Hepatocyte (in vitro differentiated cells): ENCODE results near the gene ELFN1.
"Not testable (repeated sequence)": the region's sequence is repeated elsewhere in the genome, so short reads cannot be mapped to it uniquely, and the experiment has no call there.

Experiments used
- EZH2 ChIP-seq: fragments of 200-600 bp; sonication (generic); IDR thresholded peaks from 2 replicates; pipeline ENCODE4 v1.6.1; 2016; ENCODE audit warnings: antibody characterized with exemption, mild to moderate bottlenecking, borderline replicate concordance
- EZH2phosphoT487 ChIP-seq: fragments of 200-600 bp; sonication (generic); IDR thresholded peaks from one replicate; pipeline ENCODE4 v1.6.1; 2018; ENCODE audit warnings: antibody characterized with exemption, mild to moderate bottlenecking, low read depth, moderate library complexity; ENCODE audit not compliant: unreplicated experiment, severe bottlenecking
- TF ChIP-seq, protein P1 (sequence below): fragments of 200-600 bp; sonication (generic); IDR thresholded peaks from 2 replicates; pipeline ENCODE4 v1.5.1; 2016; ENCODE audit warnings: antibody characterized with exemption, mild to moderate bottlenecking; ENCODE audit not compliant: poor library complexity

DNA sequence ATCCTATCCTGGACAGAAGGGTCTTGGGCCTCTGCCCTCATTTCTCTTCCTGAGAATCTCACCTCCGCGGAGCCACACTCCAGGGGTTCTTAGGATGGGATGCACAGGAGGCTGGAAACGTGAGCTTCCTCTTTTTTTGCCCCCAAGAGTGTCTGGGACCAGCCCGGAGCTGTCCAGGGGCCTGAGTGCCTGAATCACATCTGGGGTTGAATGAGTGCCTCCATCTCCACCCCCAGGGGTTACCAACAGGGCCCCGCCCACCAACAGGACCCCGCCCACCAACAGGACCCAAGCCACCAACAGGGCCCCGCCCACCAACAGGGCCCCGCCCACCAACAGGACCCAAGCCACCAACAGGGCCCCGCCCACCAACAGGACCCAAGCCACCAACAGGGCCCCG, 48.8 kb downstream of the ELFN1 start:
- TF ChIP-seq, protein P1, sequence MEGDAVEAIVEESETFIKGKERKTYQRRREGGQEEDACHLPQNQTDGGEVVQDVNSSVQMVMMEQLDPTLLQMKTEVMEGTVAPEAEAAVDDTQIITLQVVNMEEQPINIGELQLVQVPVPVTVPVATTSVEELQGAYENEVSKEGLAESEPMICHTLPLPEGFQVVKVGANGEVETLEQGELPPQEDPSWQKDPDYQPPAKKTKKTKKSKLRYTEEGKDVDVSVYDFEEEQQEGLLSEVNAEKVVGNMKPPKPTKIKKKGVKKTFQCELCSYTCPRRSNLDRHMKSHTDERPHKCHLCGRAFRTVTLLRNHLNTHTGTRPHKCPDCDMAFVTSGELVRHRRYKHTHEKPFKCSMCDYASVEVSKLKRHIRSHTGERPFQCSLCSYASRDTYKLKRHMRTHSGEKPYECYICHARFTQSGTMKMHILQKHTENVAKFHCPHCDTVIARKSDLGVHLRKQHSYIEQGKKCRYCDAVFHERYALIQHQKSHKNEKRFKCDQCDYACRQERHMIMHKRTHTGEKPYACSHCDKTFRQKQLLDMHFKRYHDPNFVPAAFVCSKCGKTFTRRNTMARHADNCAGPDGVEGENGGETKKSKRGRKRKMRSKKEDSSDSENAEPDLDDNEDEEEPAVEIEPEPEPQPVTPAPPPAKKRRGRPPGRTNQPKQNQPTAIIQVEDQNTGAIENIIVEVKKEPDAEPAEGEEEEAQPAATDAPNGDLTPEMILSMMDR: not testable (repeated sequence)
- TF ChIP-seq EZH2, EZH2phosphoT487: not testable (repeated sequence)
